ENCODE measurements around the gene DYRK1A.

Gene DYRK1A

DNA sequence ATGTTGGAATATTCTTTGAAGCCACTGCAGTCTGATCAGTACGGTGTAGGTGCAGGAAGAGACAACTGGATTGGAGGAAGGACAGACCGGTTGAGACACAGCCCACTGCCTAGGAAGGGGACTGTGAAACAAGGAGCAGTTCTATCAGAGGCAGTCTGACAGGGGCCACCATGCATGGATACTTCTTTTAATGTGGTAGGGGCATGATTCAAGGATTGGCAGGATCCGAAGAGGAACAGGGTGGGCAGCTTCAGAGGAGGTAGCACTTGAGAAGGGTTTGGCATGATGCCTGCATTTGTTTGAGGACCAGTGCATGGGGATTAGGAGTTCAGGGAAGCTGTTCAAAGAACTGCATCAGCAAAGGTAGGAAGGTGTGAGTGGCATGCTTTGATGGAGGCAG is 167.9 kb downstream of the DYRK1A start:
- Histone ChIP-seq H3K27ac (ENCODE audit: low read length, poor library complexity, severe bottlenecking) (no peak overlapping the region), H3K4me1 (ENCODE audit: control insufficient read depth, insufficient read depth, low read depth, low read length) (peaks cover 6% of the 10 kb centered on the region), H3K9ac (ENCODE audit: low read length) (no peak overlapping the region), H2BK15ac (ENCODE audit: low read depth, poor library complexity, severe bottlenecking) (no peak overlapping the region), H3K4ac (ENCODE audit: low read depth in 1 of 2, low read length in 2 of 2) (no peak overlapping the region), H2AFZ (ENCODE audit: low read depth, low read length) (no peak overlapping the region), H2AK5ac (ENCODE audit: low read length, severe bottlenecking) (no peak overlapping the region), H2BK12ac (ENCODE audit: low read length in 2 of 2) (no peak overlapping the region), H3K79me1 (replicated peaks; ENCODE audit: low read length, poor library complexity, severe bottlenecking) (no peaks in the 10 kb centered on the region), H4K91ac (ENCODE audit: low read length) (no peak overlapping the region), H3K4me3 (ENCODE audit: insufficient read depth in 1 of 2, low read depth in 1 of 2, low read length in 2 of 2) (no peak overlapping the region), H4K8ac (ENCODE audit: low read length) (no peak overlapping the region), H3K27me3 (ENCODE audit: control insufficient read depth in 1 of 2, insufficient read depth in 1 of 2, low read length in 2 of 2) (peaks cover 8 to 38% of the 10 kb centered on the region in 2 experiments), H3K18ac (ENCODE audit: low read depth in 1 of 2, low read length in 2 of 2) (no peak overlapping the region), H3K23ac (ENCODE audit: low read length in 2 of 2) (no peak overlapping the region), H3K14ac (ENCODE audit: low read length in 2 of 2) (no peak overlapping the region), H3K36me3 (ENCODE audit: control insufficient read depth in 1 of 2, insufficient read depth in 2 of 2, low read depth in 1 of 2, low read length in 2 of 2) (no peaks in the 10 kb centered on the region), H3K9me3 (ENCODE audit: control insufficient read depth, low read length) (peaks cover 30% of the 10 kb centered on the region), H2BK120ac (ENCODE audit: low read depth, low read length) (no peak overlapping the region), H3K4me2 (ENCODE audit: low read length, poor library complexity, severe bottlenecking) (no peak overlapping the region), H2BK5ac (ENCODE audit: low read depth, low read length, poor library complexity, severe bottlenecking) (no peak overlapping the region)
- 84% methylated on average over 3 of the region's 3 CpGs for WGBS
- no peak for DNase-seq

DNA sequence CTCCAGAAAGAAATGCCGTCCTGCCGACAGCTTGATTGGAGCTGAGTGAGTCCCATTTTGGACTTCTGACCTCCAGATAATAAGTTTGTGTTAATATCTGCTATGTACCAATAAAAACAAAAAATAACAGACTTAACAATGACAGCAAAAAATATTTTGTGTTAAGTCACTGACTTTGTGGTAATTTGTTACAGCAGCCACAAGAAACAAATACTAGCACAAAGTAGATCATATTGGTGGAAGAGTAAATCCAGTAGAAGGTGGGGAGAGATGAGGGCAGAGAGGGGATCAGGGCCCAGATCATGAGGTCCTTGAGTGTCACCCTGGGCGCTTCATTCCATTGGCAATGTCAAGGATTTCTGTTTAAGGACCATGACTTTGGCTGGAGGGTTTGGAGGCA is 168.6 kb downstream of the DYRK1A start:
- Histone ChIP-seq H3K14ac (ENCODE audit: low read length in 2 of 2) (no peak overlapping the region), H3K79me1 (replicated peaks; ENCODE audit: low read length, poor library complexity, severe bottlenecking) (no peaks in the 10 kb centered on the region), H2BK120ac (ENCODE audit: low read depth, low read length) (no peak overlapping the region), H3K4ac (ENCODE audit: low read depth in 1 of 2, low read length in 2 of 2) (no peak overlapping the region), H4K91ac (ENCODE audit: low read length) (no peak overlapping the region), H2BK5ac (ENCODE audit: low read depth, low read length, poor library complexity, severe bottlenecking) (no peak overlapping the region), H2BK12ac (ENCODE audit: low read length in 2 of 2) (no peak overlapping the region), H3K9ac (ENCODE audit: low read length) (no peak overlapping the region), H2BK15ac (ENCODE audit: low read depth, poor library complexity, severe bottlenecking) (no peak overlapping the region), H2AFZ (ENCODE audit: low read depth, low read length) (no peak overlapping the region), H4K8ac (ENCODE audit: low read length) (no peak overlapping the region), H3K23ac (ENCODE audit: low read length in 2 of 2) (no peak overlapping the region), H3K18ac (ENCODE audit: low read depth in 1 of 2, low read length in 2 of 2) (no peak overlapping the region), H3K36me3 (ENCODE audit: control insufficient read depth in 1 of 2, insufficient read depth in 2 of 2, low read depth in 1 of 2, low read length in 2 of 2) (no peaks in the 10 kb centered on the region), H3K9me3 (ENCODE audit: control insufficient read depth, low read length) (peaks cover 30% of the 10 kb centered on the region), H3K4me1 (ENCODE audit: control insufficient read depth, insufficient read depth, low read depth, low read length) (peaks cover 6% of the 10 kb centered on the region), H3K27ac (ENCODE audit: low read length, poor library complexity, severe bottlenecking) (no peak overlapping the region), H3K4me2 (ENCODE audit: low read length, poor library complexity, severe bottlenecking) (no peak overlapping the region), H3K27me3 (ENCODE audit: control insufficient read depth in 1 of 2, insufficient read depth in 1 of 2, low read length in 2 of 2) (peaks cover 8 to 36% of the 10 kb centered on the region in 2 experiments), H3K4me3 (ENCODE audit: insufficient read depth in 1 of 2, low read depth in 1 of 2, low read length in 2 of 2) (no peak overlapping the region), H2AK5ac (ENCODE audit: low read length, severe bottlenecking) (no peak overlapping the region)
- no peak for DNase-seq
- 82% methylated on average over 1 of the region's 3 CpGs for WGBS

DNA sequence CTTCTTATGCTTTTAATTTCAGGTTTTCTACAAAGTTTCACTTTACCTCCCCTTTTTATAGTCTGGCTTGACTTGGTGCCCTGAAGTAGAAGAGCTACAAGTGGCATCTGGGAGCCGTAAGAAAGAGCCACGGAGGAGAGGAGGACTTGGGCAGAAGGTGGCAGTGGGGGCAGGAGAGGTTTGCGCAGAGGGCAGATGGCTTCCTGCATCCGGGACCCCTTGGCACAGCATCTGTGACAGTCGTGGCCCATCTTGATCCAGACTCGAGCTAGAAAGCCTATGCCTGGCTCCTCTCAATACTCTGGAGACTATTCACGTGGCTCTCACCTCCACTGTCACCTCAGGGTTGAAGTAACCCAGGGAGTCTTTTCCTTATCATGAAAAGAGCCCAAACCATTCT is 169.1 kb downstream of the DYRK1A start:
- Histone ChIP-seq H3K27me3 (ENCODE audit: control insufficient read depth in 1 of 2, insufficient read depth in 1 of 2, low read length in 2 of 2) (peaks cover 8 to 30% of the 10 kb centered on the region in 2 experiments), H2BK15ac (ENCODE audit: low read depth, poor library complexity, severe bottlenecking) (no peak overlapping the region), H4K91ac (ENCODE audit: low read length) (no peak overlapping the region), H3K14ac (ENCODE audit: low read length in 2 of 2) (no peak overlapping the region), H3K4ac (ENCODE audit: low read depth in 1 of 2, low read length in 2 of 2) (no peak overlapping the region), H3K18ac (ENCODE audit: low read depth in 1 of 2, low read length in 2 of 2) (no peak overlapping the region), H3K4me3 (ENCODE audit: insufficient read depth in 1 of 2, low read depth in 1 of 2, low read length in 2 of 2) (no peak overlapping the region), H3K36me3 (ENCODE audit: control insufficient read depth in 1 of 2, insufficient read depth in 2 of 2, low read depth in 1 of 2, low read length in 2 of 2) (no peaks in the 10 kb centered on the region), H3K4me2 (ENCODE audit: low read length, poor library complexity, severe bottlenecking) (no peak overlapping the region), H3K9me3 (ENCODE audit: control insufficient read depth, low read length) (peaks cover 30% of the 10 kb centered on the region), H3K4me1 (ENCODE audit: control insufficient read depth, insufficient read depth, low read depth, low read length) (peaks cover 6% of the 10 kb centered on the region), H2BK120ac (ENCODE audit: low read depth, low read length) (no peak overlapping the region), H4K8ac (ENCODE audit: low read length) (no peak overlapping the region), H3K23ac (ENCODE audit: low read length in 2 of 2) (no peak overlapping the region), H2AFZ (ENCODE audit: low read depth, low read length) (no peak overlapping the region), H3K79me1 (replicated peaks; ENCODE audit: low read length, poor library complexity, severe bottlenecking) (no peaks in the 10 kb centered on the region), H2AK5ac (ENCODE audit: low read length, severe bottlenecking) (no peak overlapping the region), H3K9ac (ENCODE audit: low read length) (no peak overlapping the region), H3K27ac (ENCODE audit: low read length, poor library complexity, severe bottlenecking) (no peak overlapping the region), H2BK12ac (ENCODE audit: low read length in 2 of 2) (no peak overlapping the region), H2BK5ac (ENCODE audit: low read depth, low read length, poor library complexity, severe bottlenecking) (no peak overlapping the region)
- 87% methylated on average over 6 of the region's 7 CpGs for WGBS
- no peak for DNase-seq

DNA sequence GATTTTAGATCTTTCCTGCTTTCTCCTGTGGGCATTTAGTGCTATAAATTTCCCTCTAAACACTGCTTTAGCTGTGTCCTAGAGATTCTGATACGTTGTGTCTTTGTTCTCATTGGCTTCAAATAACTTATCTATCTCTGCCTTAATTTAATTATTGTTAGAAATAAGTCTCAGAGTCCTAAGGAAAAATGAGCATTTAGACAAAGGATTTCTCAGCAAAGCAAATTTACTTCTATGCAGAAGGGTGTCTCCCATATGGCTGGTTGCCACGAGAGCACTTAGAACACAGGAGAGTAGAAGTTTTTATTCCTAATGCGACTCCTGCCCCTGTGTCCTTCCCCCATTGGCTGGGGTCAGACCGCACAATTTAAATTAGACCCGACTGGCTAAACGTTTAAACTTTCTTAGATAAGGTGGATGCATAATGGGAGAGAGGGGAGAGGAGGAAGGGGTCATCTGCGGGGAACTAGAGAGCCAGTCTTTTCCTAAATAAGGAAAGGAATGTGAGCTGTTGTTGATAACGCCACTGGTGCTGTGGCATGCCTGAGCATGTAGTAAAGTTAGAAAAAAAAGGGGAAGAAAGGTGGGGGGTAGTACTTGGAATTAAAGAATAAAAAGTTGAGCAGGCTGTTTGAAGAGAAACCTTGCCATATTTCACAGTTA is 170.2 kb downstream of the DYRK1A start:
- no peak overlapping the region for H2BK15ac ChIP-seq (ENCODE audit: low read depth, poor library complexity, severe bottlenecking)

More for the DNA sequence above, 170.2 kb downstream of the DYRK1A start:
- WGBS = 53% methylated on average over 7 of the region's 8 CpGs
- Histone ChIP-seq H3K23ac (ENCODE audit: low read length in 2 of 2) (no peak overlapping the region), H3K4me1 (ENCODE audit: control insufficient read depth, insufficient read depth, low read depth, low read length) (peaks cover 6% of the 10 kb centered on the region), H3K9ac (ENCODE audit: low read length) (no peak overlapping the region), H3K36me3 (ENCODE audit: control insufficient read depth in 1 of 2, insufficient read depth in 2 of 2, low read depth in 1 of 2, low read length in 2 of 2) (no peaks in the 10 kb centered on the region), H3K27ac (ENCODE audit: low read length, poor library complexity, severe bottlenecking) (no peak overlapping the region), H4K91ac (ENCODE audit: low read length) (no peak overlapping the region), H2BK120ac (ENCODE audit: low read depth, low read length) (no peak overlapping the region), H3K27me3 (ENCODE audit: control insufficient read depth in 1 of 2, insufficient read depth in 1 of 2, low read length in 2 of 2) (peaks cover 8 to 19% of the 10 kb centered on the region in 2 experiments), H3K9me3 (ENCODE audit: control insufficient read depth, low read length) (peaks cover 40% of the 10 kb centered on the region), H2AK5ac (ENCODE audit: low read length, severe bottlenecking) (no peak overlapping the region), H3K4me2 (ENCODE audit: low read length, poor library complexity, severe bottlenecking) (no peak overlapping the region), H3K14ac (ENCODE audit: low read length in 2 of 2) (no peak overlapping the region), H3K4me3 (ENCODE audit: insufficient read depth in 1 of 2, low read depth in 1 of 2, low read length in 2 of 2) (no peak overlapping the region), H3K4ac (ENCODE audit: low read depth in 1 of 2, low read length in 2 of 2) (no peak overlapping the region), H3K18ac (ENCODE audit: low read depth in 1 of 2, low read length in 2 of 2) (no peak overlapping the region), H2AFZ (ENCODE audit: low read depth, low read length) (no peak overlapping the region), H2BK5ac (ENCODE audit: low read depth, low read length, poor library complexity, severe bottlenecking) (no peak overlapping the region), H3K79me1 (replicated peaks; ENCODE audit: low read length, poor library complexity, severe bottlenecking) (no peaks in the 10 kb centered on the region), H2BK12ac (ENCODE audit: low read length in 2 of 2) (no peak overlapping the region), H4K8ac (ENCODE audit: low read length) (no peak overlapping the region)
- DNase-seq = no peak

Data from mesenchymal stem cell (in vitro differentiated cells and primary cell).